Measurements from ENCODE around the gene DRG1. TPM values are rescaled to one million over a fixed set of nuclear protein-coding genes. Genes with fewer than 3 reads are reported as not detected.

DRG1 gene
- 10 to 100 TPM in 3 of 4 donors, 1 to 10 TPM in 1; 4.6 to 39.2 (median 26.3) TPM for total RNA-seq

DNA sequence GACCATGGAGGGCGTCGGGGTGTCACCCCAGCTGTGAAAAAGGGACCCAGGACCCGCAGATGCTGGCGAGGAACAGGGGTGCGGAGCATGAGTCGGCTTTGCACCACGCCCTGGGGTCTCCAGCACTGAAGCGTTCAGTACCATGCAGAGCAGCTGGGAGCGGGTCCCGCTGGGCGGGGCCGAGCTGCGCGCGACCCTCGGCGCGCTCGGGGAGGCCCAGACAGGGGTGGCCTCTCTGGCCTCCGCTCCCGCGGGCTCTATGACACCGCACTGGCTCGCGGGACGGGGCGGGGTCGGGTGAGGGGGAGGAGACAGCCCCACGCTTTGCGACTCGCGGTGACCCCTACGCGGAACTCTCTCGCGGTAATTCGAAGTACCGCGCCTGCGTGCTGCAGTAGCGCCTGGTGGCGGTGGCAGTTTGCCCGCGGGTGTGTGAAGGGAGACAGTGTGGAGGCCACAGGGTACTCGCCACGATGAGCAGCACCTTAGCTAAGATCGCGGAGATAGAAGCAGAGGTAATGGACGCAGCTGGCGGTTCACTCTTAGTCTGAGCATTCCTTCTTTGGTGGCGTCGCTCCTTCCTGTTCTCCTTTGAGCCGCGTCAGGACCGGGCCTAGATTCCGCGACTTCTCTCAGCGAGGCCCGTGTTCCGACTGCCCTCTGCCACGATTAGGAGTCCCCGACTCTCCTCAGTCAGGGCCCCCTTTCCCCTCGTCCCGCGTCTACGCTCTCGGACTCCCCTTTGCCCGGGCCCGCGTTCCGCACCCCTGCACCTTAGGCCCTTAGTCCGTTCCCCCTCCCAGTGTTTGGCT is at the start of gene DRG1:
TSS of gene DRG1 (plus strand) at position 394 of the 812 bp plus-strand sequence. CDS start at position 474, 80 bp downstream.
- Histone ChIP-seq H3K4me3 (peak within 1 kb of the TSS; percentile 67 to 89 (median 82)), H3K4me1 (peaks cover 10 to 25% (median 15%) of the 10 kb centered on the region in 4 donors), H3K27me3 (no peaks in the 10 kb centered on the region), H3K36me3 (peaks cover 0 to 18% (median 6%) of the 10 kb centered on the region in 4 donors), H3K27ac (peak within 1 kb of the TSS; percentile 89 to 92 (median 90)), H3K9me3 (no peaks in the 10 kb centered on the region)
- in situ Hi-C loops (cut with MboI; ENCODE audit: low pct_ligation_motif_present in 1 of 4, low pct_unique_long_range_greater_than_20kb in 1 of 4, low sequenced_read_pairs in 3 of 4) = no loop called here
- TF ChIP-seq, protein P1, sequence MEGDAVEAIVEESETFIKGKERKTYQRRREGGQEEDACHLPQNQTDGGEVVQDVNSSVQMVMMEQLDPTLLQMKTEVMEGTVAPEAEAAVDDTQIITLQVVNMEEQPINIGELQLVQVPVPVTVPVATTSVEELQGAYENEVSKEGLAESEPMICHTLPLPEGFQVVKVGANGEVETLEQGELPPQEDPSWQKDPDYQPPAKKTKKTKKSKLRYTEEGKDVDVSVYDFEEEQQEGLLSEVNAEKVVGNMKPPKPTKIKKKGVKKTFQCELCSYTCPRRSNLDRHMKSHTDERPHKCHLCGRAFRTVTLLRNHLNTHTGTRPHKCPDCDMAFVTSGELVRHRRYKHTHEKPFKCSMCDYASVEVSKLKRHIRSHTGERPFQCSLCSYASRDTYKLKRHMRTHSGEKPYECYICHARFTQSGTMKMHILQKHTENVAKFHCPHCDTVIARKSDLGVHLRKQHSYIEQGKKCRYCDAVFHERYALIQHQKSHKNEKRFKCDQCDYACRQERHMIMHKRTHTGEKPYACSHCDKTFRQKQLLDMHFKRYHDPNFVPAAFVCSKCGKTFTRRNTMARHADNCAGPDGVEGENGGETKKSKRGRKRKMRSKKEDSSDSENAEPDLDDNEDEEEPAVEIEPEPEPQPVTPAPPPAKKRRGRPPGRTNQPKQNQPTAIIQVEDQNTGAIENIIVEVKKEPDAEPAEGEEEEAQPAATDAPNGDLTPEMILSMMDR (IDR thresholded peaks at IDR 0.05) = peak in 4 of 5 experiments; percentile 5 to 63 (median 26)
- peak; percentile 95 for TF ChIP-seq POLR2A (IDR thresholded peaks at IDR 0.05)
- no peak for TF ChIP-seq EP300 (IDR thresholded peaks at IDR 0.05; ENCODE audit: low read depth)
- TF ChIP-seq POLR2AphosphoS5 (IDR thresholded peaks at IDR 0.05) = peak; percentile 92 to 98 (median 94)
- WGBS, 2 donors (ENCODE audit: low coverage in 1 of 2) = 1 to 2% methylated on average over 11 to 62 of the region's 72 CpGs
- intact Hi-C loops (cut with DNase I; ENCODE audit: low total_unique reads) = loop anchor here (2.0 kb wide), 1 partner anchor 55 kb away; no protein-coding TSS in a partner anchor
- peak; percentile 98 for DNase-seq

GRCh38 chr22:31349960-31350359 is 49.4 kb upstream of the DRG1 start:
- Histone ChIP-seq H3K36me3 (no peaks in the 10 kb centered on the region), H3K4me1 (peaks cover 6 to 16% (median 13%) of the 10 kb centered on the region in 4 donors), H3K27ac (no peak overlapping the region), H3K27me3 (no peaks in the 10 kb centered on the region), H3K4me3 (no peak overlapping the region), H3K9me3 (no peaks in the 10 kb centered on the region)
- in situ Hi-C loops (cut with MboI; ENCODE audit: low pct_ligation_motif_present in 1 of 4, low pct_unique_long_range_greater_than_20kb in 1 of 4, low sequenced_read_pairs in 3 of 4) (loop anchor here in 1 of 4 donors (25.0 kb wide), 1 partner anchor 87 kb away; no protein-coding TSS in a partner anchor), intact Hi-C loops (cut with DNase I; ENCODE audit: low total_unique reads) (loop anchor here (5.0 kb wide), 1 partner anchor 693 kb away; no protein-coding TSS in a partner anchor)
- no peak for TF ChIP-seq EP300 (IDR thresholded peaks at IDR 0.05; ENCODE audit: low read depth)
- TF ChIP-seq, protein P1 (IDR thresholded peaks at IDR 0.05) = no peak
- TF ChIP-seq POLR2AphosphoS5 (IDR thresholded peaks at IDR 0.05) = no peak
- TF ChIP-seq POLR2A (IDR thresholded peaks at IDR 0.05) = no peak
- DNase-seq = no peak

GRCh38 chr22:31350410-31350863 is 49.0 kb upstream of the DRG1 start:
- H3K4me1 ChIP-seq = peaks cover 6 to 11% (median 8%) of the 10 kb centered on the region in 4 donors
- no peak overlapping the region for H3K27ac ChIP-seq
- intact Hi-C loops (cut with DNase I; ENCODE audit: low total_unique reads) = loop anchor here (5.0 kb wide), 1 partner anchor 693 kb away; no protein-coding TSS in a partner anchor
- 50 to 55% methylated on average over 2 to 8 of the region's 8 CpGs for WGBS, 2 donors (ENCODE audit: low coverage in 1 of 2)
- TF ChIP-seq EP300 (IDR thresholded peaks at IDR 0.05; ENCODE audit: low read depth) (no peak), POLR2A (IDR thresholded peaks at IDR 0.05) (no peak), POLR2AphosphoS5 (IDR thresholded peaks at IDR 0.05) (no peak)
- TF ChIP-seq, protein P1 (IDR thresholded peaks at IDR 0.05) = no peak
- in situ Hi-C loops (cut with MboI; ENCODE audit: low pct_ligation_motif_present in 1 of 4, low pct_unique_long_range_greater_than_20kb in 1 of 4, low sequenced_read_pairs in 3 of 4) = no loop called here
- no peak overlapping the region for H3K4me3 ChIP-seq
- no peaks in the 10 kb centered on the region for H3K27me3 ChIP-seq
- H3K36me3 ChIP-seq = no peaks in the 10 kb centered on the region
- no peaks in the 10 kb centered on the region for H3K9me3 ChIP-seq
- peak; percentile 22 for DNase-seq

DNA sequence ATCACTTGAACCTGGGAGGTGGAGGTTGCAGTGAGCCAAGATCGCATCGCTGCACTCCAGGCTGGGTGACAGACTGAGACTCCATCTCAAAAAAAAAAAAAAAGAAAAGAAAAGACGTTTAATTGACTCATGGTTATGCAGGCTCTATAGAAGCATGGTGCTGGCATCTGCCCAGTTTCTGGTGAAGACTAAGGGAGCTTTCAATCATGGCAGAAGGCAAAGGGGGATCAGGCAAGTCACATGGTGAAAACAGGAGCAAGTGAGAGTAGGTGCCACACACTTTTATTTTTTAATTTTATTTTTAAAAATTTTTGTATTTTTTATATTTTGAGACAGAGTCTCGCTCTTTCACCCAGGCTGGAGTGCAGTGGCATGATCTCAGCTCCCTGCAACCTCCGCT is 44.9 kb upstream of the DRG1 start:
- intact Hi-C loops (cut with DNase I; ENCODE audit: low total_unique reads) = loop anchor here (5.0 kb wide), 1 partner anchor 697 kb away; no protein-coding TSS in a partner anchor
- TF ChIP-seq, protein P1 (IDR thresholded peaks at IDR 0.05) = no peak
- TF ChIP-seq EP300 (IDR thresholded peaks at IDR 0.05; ENCODE audit: low read depth) (no peak), POLR2AphosphoS5 (IDR thresholded peaks at IDR 0.05) (no peak), POLR2A (IDR thresholded peaks at IDR 0.05) (no peak)
- Histone ChIP-seq H3K4me1 (no peaks in the 10 kb centered on the region), H3K9me3 (no peaks in the 10 kb centered on the region), H3K27me3 (peaks cover 8% of the 10 kb centered on the region), H3K27ac (no peak overlapping the region), H3K36me3 (no peaks in the 10 kb centered on the region), H3K4me3 (no peak overlapping the region)
- in situ Hi-C loops (cut with MboI; ENCODE audit: low pct_ligation_motif_present in 1 of 4, low pct_unique_long_range_greater_than_20kb in 1 of 4, low sequenced_read_pairs in 3 of 4) = no loop called here
- no peak for DNase-seq
- 50 to 76% methylated on average over 2 to 5 of the region's 5 CpGs for WGBS, 2 donors (ENCODE audit: low coverage in 1 of 2)
